OCI-LY7 (cell line): ENCODE results near the gene RGCC. TPM values are rescaled to one million over a fixed set of nuclear protein-coding genes. Genes with fewer than 3 reads are reported as not detected.

Source experiments
- BruUV-seq: library from RNA; stranded (reverse); fragments of 400-500 nt; replicated peaks from 2 replicates; lab custom pipeline; 2021; lab: Mats Ljungman, UMichigan
- CTCF ChIA-PET: fragments of 300-600 bp; sonication (Branson Sonifier 250); formaldehyde crosslinking; loops from one replicate; lab custom pipeline; 2022; ENCODE audit warnings: antibody characterized with exemption; ENCODE audit not compliant: unreplicated experiment; lab: Charles Lee
- POLR2A ChIA-PET: fragments of 300-600 bp; sonication (Branson Sonifier 250); formaldehyde crosslinking; loops from one replicate; lab custom pipeline; 2022; ENCODE audit warnings: antibody characterized with exemption; lab: Charles Lee
- DNase-seq: peaks from one replicate; pipeline ENCODE4 v3.0.0-alpha.2; 2015; ENCODE audit warnings: low spot score
- H2AFZ ChIP-seq: fragments of 200-600 bp; sonication (generic), shearing (Covaris generic); 2 replicates; pipeline ENCODE4 v1.6.1; 2014; ENCODE audit warnings: mild to moderate bottlenecking, antibody characterized with exemption, low read length, moderate library complexity
- H3K27ac ChIP-seq: fragments of 200-600 bp; sonication (generic); 2 replicates; pipeline ENCODE4 v1.5.1; 2014; ENCODE audit warnings: mixed run types, low read depth, mild to moderate bottlenecking, moderate library complexity, low read length, inconsistent platforms; ENCODE audit not compliant: poor library complexity, severe bottlenecking
- H3K36me3 ChIP-seq: fragments of 200-600 bp; sonication (generic); 2 replicates; pipeline ENCODE4 v1.6.1; 2014; ENCODE audit warnings: mild to moderate bottlenecking, antibody characterized with exemption, low read length, moderate library complexity, mixed read lengths; ENCODE audit not compliant: insufficient read depth
- H3K4me1 ChIP-seq: fragments of 200-600 bp; sonication (generic); 2 replicates; pipeline ENCODE4 v1.5.1; 2014; ENCODE audit warnings: mild to moderate bottlenecking, low read length; ENCODE audit not compliant: insufficient read depth, poor library complexity, severe bottlenecking
- H3K4me2 ChIP-seq: fragments of 200-600 bp; sonication (generic); 2 replicates; pipeline ENCODE4 v1.6.1; 2014; ENCODE audit warnings: mild to moderate bottlenecking, low read length
- H3K4me3 ChIP-seq: fragments of 200-600 bp; sonication (generic); 2 replicates; pipeline ENCODE4 v1.5.1; 2014; ENCODE audit warnings: mild to moderate bottlenecking, low read depth, low read length; ENCODE audit not compliant: poor library complexity, severe bottlenecking
- H3K79me2 ChIP-seq: fragments of 200-600 bp; sonication (generic); 2 replicates; pipeline ENCODE4 v1.6.1; 2016; ENCODE audit warnings: low read depth, mild to moderate bottlenecking, low read length, moderate library complexity, mixed read lengths; ENCODE audit not compliant: insufficient read depth
- H3K9me2 ChIP-seq: fragments of 200-600 bp; sonication (generic); 2 replicates; pipeline ENCODE4 v1.6.1; 2016; ENCODE audit warnings: mild to moderate bottlenecking, low read length, mixed read lengths; ENCODE audit not compliant: insufficient read depth
- H3K9me3 ChIP-seq: fragments of 200-600 bp; sonication (generic); 2 replicates; pipeline ENCODE4 v1.6.1; 2014; ENCODE audit warnings: mild to moderate bottlenecking, mixed run types, low read length, mixed read lengths
- H4K20me1 ChIP-seq: fragments of 200-600 bp; sonication (generic); 2 replicates; pipeline ENCODE4 v1.6.1; 2014; ENCODE audit warnings: mild to moderate bottlenecking, antibody characterized with exemption, low read length, moderate library complexity, mixed read lengths; ENCODE audit not compliant: insufficient read depth
- EZH2phosphoT487 ChIP-seq: fragments of 200-600 bp; sonication (generic); IDR thresholded peaks from 2 replicates; pipeline ENCODE4 v1.6.1; 2018; ENCODE audit warnings: low read depth, borderline replicate concordance, mild to moderate bottlenecking, mixed run types, antibody characterized with exemption, low read length, moderate library complexity, mixed read lengths
- intact Hi-C: fragments of 100-400 bp; cut with micrococcal nuclease; formaldehyde crosslinking; loops from one replicate; pipeline ENCODE4 v1.10.0; 2022; ENCODE audit not compliant: unreplicated experiment
- total RNA-seq, 2 experiments: library from RNA; depleted of rRNA in 1 of 2; stranded (reverse); fragments of >200 nt in 1 of 2; shearing (Covaris generic) in 1 of 2; gene quantifications; 2 replicates each; pipeline ENCODE4 v1.2.3, GENCODE V29; 2014 to 2022
- TF ChIP-seq, protein P1 (sequence below): fragments of 200-600 bp; sonication (generic); conservative IDR thresholded peaks from 2 replicates; pipeline ENCODE4 v1.5.1; 2014; ENCODE audit warnings: mild to moderate bottlenecking, antibody characterized with exemption, low read length, moderate library complexity, mixed read lengths

Gene RGCC
- total RNA-seq, 2 experiments from 2014 or later: 101 to 274 TPM

DNA sequence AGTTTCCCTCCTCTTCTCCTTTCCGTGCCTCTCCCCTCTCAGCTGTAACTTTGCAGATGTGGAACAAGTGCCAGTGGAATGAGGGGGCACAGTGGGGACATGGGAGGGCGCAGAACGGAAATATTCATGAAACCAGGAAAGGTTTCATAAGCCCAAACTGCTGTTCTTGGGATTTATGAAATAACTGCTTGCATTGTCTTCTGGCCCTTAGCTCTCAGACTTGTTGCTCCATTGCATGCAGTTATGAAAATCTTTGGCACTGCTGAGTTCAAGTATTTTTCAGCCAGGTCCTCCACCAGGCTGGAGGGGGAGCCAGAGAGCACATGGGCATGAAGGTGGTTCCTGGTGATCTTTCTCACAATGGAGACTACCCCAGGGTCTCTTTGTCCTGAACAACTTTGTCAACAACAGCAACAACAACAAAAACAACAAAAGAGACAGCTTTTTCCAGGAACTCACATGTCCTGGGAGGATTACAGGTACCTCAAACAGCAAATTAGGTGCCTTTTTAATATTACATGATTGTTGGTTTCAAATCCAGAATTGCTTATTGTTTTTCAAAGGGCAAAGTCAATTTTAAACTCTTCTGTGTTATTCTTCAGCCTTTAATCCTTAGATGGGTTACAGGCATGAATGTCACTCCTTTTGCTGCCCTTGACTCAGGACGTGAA is 1.5 kb downstream of the RGCC start:
- BruUV-seq: no TSS peak
- Histone ChIP-seq H3K4me2 (peak overlapping the region; percentile 94), H3K79me2 (peaks cover 61% of the 10 kb centered on the region), H2AFZ (no peak overlapping the region), H3K4me3 (peak overlapping the region; percentile 85), H4K20me1 (peaks cover 5% of the 10 kb centered on the region; the same call in 1 of the 2 replicates), H3K27ac (peak overlapping the region; percentile 95), H3K9me2 (no peaks in the 10 kb centered on the region), H3K4me1 (peaks cover 45% of the 10 kb centered on the region), H3K9me3 (no peaks in the 10 kb centered on the region), H3K36me3 (peaks cover 58% of the 10 kb centered on the region)
- intact Hi-C loops: loop anchor here (1.0 to 2.0 kb wide), 5 partner anchors 48 to 193 kb away; no protein-coding TSS in a partner anchor
- no peak for TF ChIP-seq EZH2phosphoT487
- TF ChIP-seq, protein P1, sequence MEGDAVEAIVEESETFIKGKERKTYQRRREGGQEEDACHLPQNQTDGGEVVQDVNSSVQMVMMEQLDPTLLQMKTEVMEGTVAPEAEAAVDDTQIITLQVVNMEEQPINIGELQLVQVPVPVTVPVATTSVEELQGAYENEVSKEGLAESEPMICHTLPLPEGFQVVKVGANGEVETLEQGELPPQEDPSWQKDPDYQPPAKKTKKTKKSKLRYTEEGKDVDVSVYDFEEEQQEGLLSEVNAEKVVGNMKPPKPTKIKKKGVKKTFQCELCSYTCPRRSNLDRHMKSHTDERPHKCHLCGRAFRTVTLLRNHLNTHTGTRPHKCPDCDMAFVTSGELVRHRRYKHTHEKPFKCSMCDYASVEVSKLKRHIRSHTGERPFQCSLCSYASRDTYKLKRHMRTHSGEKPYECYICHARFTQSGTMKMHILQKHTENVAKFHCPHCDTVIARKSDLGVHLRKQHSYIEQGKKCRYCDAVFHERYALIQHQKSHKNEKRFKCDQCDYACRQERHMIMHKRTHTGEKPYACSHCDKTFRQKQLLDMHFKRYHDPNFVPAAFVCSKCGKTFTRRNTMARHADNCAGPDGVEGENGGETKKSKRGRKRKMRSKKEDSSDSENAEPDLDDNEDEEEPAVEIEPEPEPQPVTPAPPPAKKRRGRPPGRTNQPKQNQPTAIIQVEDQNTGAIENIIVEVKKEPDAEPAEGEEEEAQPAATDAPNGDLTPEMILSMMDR: peak; percentile 99
- CTCF ChIA-PET: interaction anchor here (0.5 to 3.1 kb wide), 10 partner anchors 29 to 194 kb away, joined by 3 to 24 read pairs (median 4); no protein-coding TSS in a partner anchor
- POLR2A ChIA-PET: interaction anchor here (0.6 to 5.1 kb wide), 19 partner anchors 12 to 815 kb away, joined by 3 to 82 read pairs (median 4); no protein-coding TSS in a partner anchor
- DNase-seq: peak; percentile 84

GRCh38 chr13:41459432-41460073 is 2.2 kb downstream of the RGCC start:
- H3K4me2 ChIP-seq: peak overlapping the region; percentile 94
- intact Hi-C loops: loop anchor here (1.0 to 10.0 kb wide), 9 partner anchors 49 to 815 kb away; partner anchors contain the start of genes AKAP11 and WBP4
- peak overlapping the region; percentile 95 for H3K27ac ChIP-seq
- H3K9me2 ChIP-seq: no peaks in the 10 kb centered on the region
- H4K20me1 ChIP-seq: peaks cover 5% of the 10 kb centered on the region; the same call in 1 of the 2 replicates
- CTCF ChIA-PET: interaction anchor here (0.5 to 3.1 kb wide), 9 partner anchors 28 to 193 kb away, joined by 3 to 24 read pairs (median 4); no protein-coding TSS in a partner anchor
- H3K79me2 ChIP-seq: peaks cover 68% of the 10 kb centered on the region
- peaks cover 64% of the 10 kb centered on the region for H3K36me3 ChIP-seq
- DNase-seq: peak; percentile 58
- H3K4me1 ChIP-seq: peaks cover 52% of the 10 kb centered on the region
- H3K4me3 ChIP-seq: peak overlapping the region; percentile 85
- no TSS peak for BruUV-seq
- POLR2A ChIA-PET: interaction anchor here (0.6 to 5.1 kb wide), 22 partner anchors 11 to 815 kb away, joined by 3 to 82 read pairs (median 4); no protein-coding TSS in a partner anchor
- no peaks in the 10 kb centered on the region for H3K9me3 ChIP-seq
- TF ChIP-seq EZH2phosphoT487: no peak
- TF ChIP-seq, protein P1: 0 out of 2 replicates have a peak, but pooled peaks have one; percentile 22
- H2AFZ ChIP-seq: no peak overlapping the region
